Vagina (tissue), 2 donors: Measurements from ENCODE around the gene HES1. TPM values are rescaled to one million over a fixed set of nuclear protein-coding genes. Genes with fewer than 3 reads are reported as not detected.

Experiments used
- DNase-seq, 2 donors: peaks; one replicate each; pipeline ENCODE4 v3.0.0-alpha.2; 2017; ENCODE audit errors: extremely low spot score in 2 of 2
- H3K27ac ChIP-seq: fragments of 200-600 bp; sonication (generic); one replicate; pipeline ENCODE4 v1.5.1; 2019
- H3K27me3 ChIP-seq: fragments of 200-600 bp; sonication (generic); one replicate; pipeline ENCODE4 v1.5.1; 2019
- H3K36me3 ChIP-seq, 2 donors: fragments of 200-600 bp; sonication (generic); one replicate each; pipeline ENCODE4 v1.5.1; 2017 to 2019
- H3K4me1 ChIP-seq: fragments of 200-600 bp; sonication (generic); one replicate; pipeline ENCODE4 v1.5.1; 2019
- H3K4me3 ChIP-seq, 2 donors: fragments of 200-600 bp; sonication (generic); 1 replicate in 1 of 2; 2 replicates in 1 of 2; pipeline ENCODE4 v1.5.1; 2016 to 2019
- H3K9me3 ChIP-seq: fragments of 200-600 bp; sonication (generic); one replicate; pipeline ENCODE4 v1.5.1; 2019
- POLR2A ChIP-seq, 2 donors: fragments of 450-650 bp; IDR thresholded peaks; one replicate each; pipeline ENCODE4 v1.6.1; 2017; ENCODE audit warnings: antibody characterized with exemption in 2 of 2, mild to moderate bottlenecking in 2 of 2, moderate library complexity in 2 of 2
- POLR2AphosphoS5 ChIP-seq, 2 donors: sonication (generic); formaldehyde crosslinking; IDR thresholded peaks; one replicate each; pipeline ENCODE4 v1.9.0; 2017; ENCODE audit warnings: antibody characterized with exemption in 2 of 2, mild to moderate bottlenecking in 2 of 2, low read depth in 1 of 2; ENCODE audit not compliant: insufficient read depth in 1 of 2
- intact Hi-C: fragments of 100-400 bp; cut with DNase I; formaldehyde crosslinking; loops from one replicate; pipeline ENCODE4 v1.15.1; 2023
- total RNA-seq: library from RNA; depleted of rRNA; stranded (reverse); fragments of >200 nt; gene quantifications from one replicate; pipeline ENCODE4 v1.2.3, GENCODE V29; 2016
- TF ChIP-seq, protein P1 (sequence below), 3 experiments: fragments of 450-650 bp in 2 of 3; fragments of 200-600 bp in 1 of 3; sonication (generic) in 1 of 3; IDR thresholded peaks; one replicate each; pipeline ENCODE4 v1.5.1; 2017 to 2019; ENCODE audit warnings: antibody characterized with exemption in 3 of 3, mild to moderate bottlenecking in 2 of 3, moderate library complexity in 2 of 3

HES1 gene
- total RNA-seq, 1 donor from 2014 or later, result 191 TPM

- H3K4me1 ChIP-seq, result no peaks in the 10 kb centered on the region
- no peaks in the 10 kb centered on the region for H3K36me3 ChIP-seq
- TF ChIP-seq POLR2A (IDR thresholded peaks at IDR 0.05) (no peak), POLR2AphosphoS5 (IDR thresholded peaks at IDR 0.05; ENCODE audit: insufficient read depth in 1 of 2, low read depth in 1 of 2) (no peak)
- TF ChIP-seq, protein P1, sequence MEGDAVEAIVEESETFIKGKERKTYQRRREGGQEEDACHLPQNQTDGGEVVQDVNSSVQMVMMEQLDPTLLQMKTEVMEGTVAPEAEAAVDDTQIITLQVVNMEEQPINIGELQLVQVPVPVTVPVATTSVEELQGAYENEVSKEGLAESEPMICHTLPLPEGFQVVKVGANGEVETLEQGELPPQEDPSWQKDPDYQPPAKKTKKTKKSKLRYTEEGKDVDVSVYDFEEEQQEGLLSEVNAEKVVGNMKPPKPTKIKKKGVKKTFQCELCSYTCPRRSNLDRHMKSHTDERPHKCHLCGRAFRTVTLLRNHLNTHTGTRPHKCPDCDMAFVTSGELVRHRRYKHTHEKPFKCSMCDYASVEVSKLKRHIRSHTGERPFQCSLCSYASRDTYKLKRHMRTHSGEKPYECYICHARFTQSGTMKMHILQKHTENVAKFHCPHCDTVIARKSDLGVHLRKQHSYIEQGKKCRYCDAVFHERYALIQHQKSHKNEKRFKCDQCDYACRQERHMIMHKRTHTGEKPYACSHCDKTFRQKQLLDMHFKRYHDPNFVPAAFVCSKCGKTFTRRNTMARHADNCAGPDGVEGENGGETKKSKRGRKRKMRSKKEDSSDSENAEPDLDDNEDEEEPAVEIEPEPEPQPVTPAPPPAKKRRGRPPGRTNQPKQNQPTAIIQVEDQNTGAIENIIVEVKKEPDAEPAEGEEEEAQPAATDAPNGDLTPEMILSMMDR (IDR thresholded peaks at IDR 0.05), result no peak
- no peaks in the 10 kb centered on the region for H3K9me3 ChIP-seq
- DNase-seq, result no peak
- intact Hi-C loops, result no loop called here
- H3K27me3 ChIP-seq, result no peaks in the 10 kb centered on the region
- H3K4me3 ChIP-seq, result no peak overlapping the region
- no peak overlapping the region for H3K27ac ChIP-seq
Measured at GRCh38 chr3:194103505-194103904, 32.4 kb upstream of the HES1 start.

GRCh38 chr3:194103983-194104751, 31.8 kb upstream of the HES1 start:
- H3K36me3 ChIP-seq, result no peaks in the 10 kb centered on the region
- TF ChIP-seq POLR2A (IDR thresholded peaks at IDR 0.05), result no peak
- no peak for TF ChIP-seq POLR2AphosphoS5 (IDR thresholded peaks at IDR 0.05; ENCODE audit: insufficient read depth in 1 of 2, low read depth in 1 of 2)
- TF ChIP-seq, protein P1 (IDR thresholded peaks at IDR 0.05), result no peak
- no peak for DNase-seq
- H3K27ac ChIP-seq, result no peak overlapping the region
- H3K27me3 ChIP-seq, result no peaks in the 10 kb centered on the region
- intact Hi-C loops, result no loop called here
- H3K9me3 ChIP-seq, result no peaks in the 10 kb centered on the region
- H3K4me1 ChIP-seq, result no peaks in the 10 kb centered on the region
- H3K4me3 ChIP-seq, result no peak overlapping the region

GRCh38 chr3:194105292-194105691, 30.7 kb upstream of the HES1 start:
- Histone ChIP-seq H3K27ac (no peak overlapping the region), H3K9me3 (no peaks in the 10 kb centered on the region), H3K36me3 (no peaks in the 10 kb centered on the region), H3K4me1 (no peaks in the 10 kb centered on the region), H3K27me3 (no peaks in the 10 kb centered on the region), H3K4me3 (no peak overlapping the region)
- intact Hi-C loops, result no loop called here
- no peak for DNase-seq
- TF ChIP-seq POLR2AphosphoS5 (IDR thresholded peaks at IDR 0.05; ENCODE audit: insufficient read depth in 1 of 2, low read depth in 1 of 2) (no peak), POLR2A (IDR thresholded peaks at IDR 0.05) (no peak)
- TF ChIP-seq, protein P1 (IDR thresholded peaks at IDR 0.05), result no peak

DNA sequence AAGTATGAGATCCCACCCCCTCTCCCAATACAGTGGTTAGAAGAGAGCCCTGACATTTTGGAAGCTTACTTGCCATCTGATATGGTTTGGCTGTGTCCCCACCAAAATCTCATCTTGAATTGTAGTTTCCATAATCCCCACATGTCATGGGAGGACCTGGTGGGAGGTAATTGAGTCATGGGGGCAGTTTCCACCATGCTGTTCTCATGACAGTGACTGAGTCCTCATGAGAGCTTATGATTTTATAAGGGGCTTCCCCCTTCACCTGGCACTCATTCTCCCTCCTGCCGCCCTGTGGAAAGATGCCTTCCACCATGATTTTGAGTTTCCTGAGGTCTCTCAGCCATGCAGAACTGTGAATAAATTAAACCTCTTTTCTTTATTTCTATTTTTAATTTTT, 28.8 kb upstream of the HES1 start:
- TF ChIP-seq POLR2AphosphoS5 (IDR thresholded peaks at IDR 0.05; ENCODE audit: insufficient read depth in 1 of 2, low read depth in 1 of 2) (no peak), POLR2A (IDR thresholded peaks at IDR 0.05) (no peak)
- TF ChIP-seq, protein P1 (IDR thresholded peaks at IDR 0.05), result no peak
- no peaks in the 10 kb centered on the region for H3K9me3 ChIP-seq
- H3K36me3 ChIP-seq, result no peaks in the 10 kb centered on the region
- H3K4me1 ChIP-seq, result no peaks in the 10 kb centered on the region
- intact Hi-C loops, result no loop called here
- H3K27ac ChIP-seq, result no peak overlapping the region
- no peaks in the 10 kb centered on the region for H3K27me3 ChIP-seq
- H3K4me3 ChIP-seq, result no peak overlapping the region
- DNase-seq, result no peak

GRCh38 chr3:194109192-194109863, 26.6 kb upstream of the HES1 start:
- Histone ChIP-seq H3K36me3 (no peaks in the 10 kb centered on the region), H3K4me1 (peaks cover 5% of the 10 kb centered on the region), H3K27ac (no peak overlapping the region), H3K9me3 (no peaks in the 10 kb centered on the region), H3K27me3 (no peaks in the 10 kb centered on the region), H3K4me3 (no peak overlapping the region)
- TF ChIP-seq, protein P1 (IDR thresholded peaks at IDR 0.05), result no peak
- TF ChIP-seq POLR2AphosphoS5 (IDR thresholded peaks at IDR 0.05; ENCODE audit: insufficient read depth in 1 of 2, low read depth in 1 of 2) (no peak), POLR2A (IDR thresholded peaks at IDR 0.05) (no peak)
- no peak for DNase-seq
- intact Hi-C loops, result no loop called here
